Prostate gland (tissue), 2 donors: Measurements from ENCODE around the gene C20orf202.

Experiments used
- POLR2A ChIP-seq: fragments of 450-650 bp; IDR thresholded peaks from one replicate; pipeline ENCODE4 v1.6.1; 2016; ENCODE audit warnings: antibody characterized with exemption, mild to moderate bottlenecking
- TF ChIP-seq, protein P1 (sequence below), 4 experiments: fragments of 200-600 bp in 2 of 4; fragments of 450-650 bp in 2 of 4; sonication (generic) in 2 of 4; IDR thresholded peaks; 1 replicate in 3 of 4; 2 replicates in 1 of 4; pipeline ENCODE4 v1.5.1; 2016 to 2019; ENCODE audit warnings: antibody characterized with exemption in 4 of 4, mild to moderate bottlenecking in 2 of 4, moderate library complexity in 2 of 4

- TF ChIP-seq, protein P1, sequence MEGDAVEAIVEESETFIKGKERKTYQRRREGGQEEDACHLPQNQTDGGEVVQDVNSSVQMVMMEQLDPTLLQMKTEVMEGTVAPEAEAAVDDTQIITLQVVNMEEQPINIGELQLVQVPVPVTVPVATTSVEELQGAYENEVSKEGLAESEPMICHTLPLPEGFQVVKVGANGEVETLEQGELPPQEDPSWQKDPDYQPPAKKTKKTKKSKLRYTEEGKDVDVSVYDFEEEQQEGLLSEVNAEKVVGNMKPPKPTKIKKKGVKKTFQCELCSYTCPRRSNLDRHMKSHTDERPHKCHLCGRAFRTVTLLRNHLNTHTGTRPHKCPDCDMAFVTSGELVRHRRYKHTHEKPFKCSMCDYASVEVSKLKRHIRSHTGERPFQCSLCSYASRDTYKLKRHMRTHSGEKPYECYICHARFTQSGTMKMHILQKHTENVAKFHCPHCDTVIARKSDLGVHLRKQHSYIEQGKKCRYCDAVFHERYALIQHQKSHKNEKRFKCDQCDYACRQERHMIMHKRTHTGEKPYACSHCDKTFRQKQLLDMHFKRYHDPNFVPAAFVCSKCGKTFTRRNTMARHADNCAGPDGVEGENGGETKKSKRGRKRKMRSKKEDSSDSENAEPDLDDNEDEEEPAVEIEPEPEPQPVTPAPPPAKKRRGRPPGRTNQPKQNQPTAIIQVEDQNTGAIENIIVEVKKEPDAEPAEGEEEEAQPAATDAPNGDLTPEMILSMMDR (IDR thresholded peaks at IDR 0.05) = no peak
- no peak for TF ChIP-seq POLR2A
These were observed 18.5 kb upstream of the C20orf202 start, which contains the start of gene TMEM74B for GRCh38 chr20:1184638-1185315.
